SJCRH30 (cell line): ENCODE data around the gene ABHD2. TPM values are rescaled to one million over a fixed set of nuclear protein-coding genes. Genes with fewer than 3 reads are reported as not detected.

Source experiments
- DNase-seq, 2 experiments: peaks; one replicate each; pipeline ENCODE4 v3.0.0-alpha.2; 2015 to 2020
- H3K27ac ChIP-seq: fragments of 250-450 bp; sonication (Bioruptor Pico); 2 replicates; pipeline ENCODE4 v1.5.1; 2020; ENCODE audit warnings: mild to moderate bottlenecking, moderate library complexity
- H3K27me3 ChIP-seq: fragments of 250-450 bp; sonication (Bioruptor Pico); 2 replicates; pipeline ENCODE4 v1.5.1; 2020; ENCODE audit warnings: mild to moderate bottlenecking, moderate library complexity
- H3K36me3 ChIP-seq: fragments of 250-450 bp; sonication (Bioruptor Pico); 2 replicates; pipeline ENCODE4 v1.5.1; 2020; ENCODE audit warnings: mild to moderate bottlenecking, moderate library complexity
- H3K4me1 ChIP-seq: fragments of 250-450 bp; sonication (Bioruptor Pico); 2 replicates; pipeline ENCODE4 v1.5.1; 2020; ENCODE audit warnings: mild to moderate bottlenecking, moderate library complexity
- H3K4me3 ChIP-seq: fragments of 250-450 bp; sonication (Bioruptor Pico); 2 replicates; pipeline ENCODE4 v1.5.1; 2020; ENCODE audit warnings: mild to moderate bottlenecking, moderate library complexity
- H3K9me3 ChIP-seq: fragments of 250-450 bp; sonication (Bioruptor Pico); replicated peaks from 2 replicates; pipeline ENCODE4 v1.5.1; 2020; ENCODE audit warnings: mild to moderate bottlenecking, moderate library complexity
- total RNA-seq: library from RNA; depleted of rRNA; stranded (reverse); fragments of >200 nt; shearing (Covaris generic); gene quantifications from 2 replicates; pipeline ENCODE4 v1.2.3, GENCODE V29; 2014

The ABHD2 gene
- total RNA-seq, 1 experiment from 2014 or later: 27.7 TPM

DNA sequence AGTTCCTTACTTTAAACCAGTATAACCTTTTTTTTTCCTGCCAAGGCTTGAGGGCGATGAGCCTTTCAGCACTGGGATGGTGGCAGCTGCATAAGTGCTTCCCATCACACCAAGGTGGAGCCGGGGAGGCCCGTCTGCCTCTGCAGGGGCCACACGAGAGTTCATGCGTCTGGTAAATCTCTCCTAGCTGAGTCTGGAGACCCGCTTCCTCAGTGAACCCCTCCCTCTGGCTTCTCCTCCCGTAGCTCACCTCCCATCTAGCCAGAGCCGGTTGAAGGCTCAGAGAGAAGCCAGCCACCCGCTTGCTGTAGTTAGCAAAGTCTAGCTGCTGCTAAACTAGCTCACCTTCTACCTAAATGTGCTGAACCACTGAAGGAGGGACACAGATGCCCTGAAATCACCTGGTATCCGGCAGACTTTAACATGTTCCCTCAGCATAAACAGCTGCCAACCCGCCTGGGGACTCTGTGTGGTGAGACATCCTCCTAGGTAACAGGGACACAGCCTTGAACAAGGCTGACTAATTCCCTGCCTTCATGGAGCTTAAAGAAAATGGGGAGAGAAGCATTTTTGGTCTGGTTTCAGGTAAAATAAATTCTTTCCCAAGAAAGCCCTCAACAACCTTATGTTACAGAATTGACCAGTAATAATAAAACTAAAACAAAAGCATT is 90.2 kb downstream of the ABHD2 start:
- no peak for DNase-seq
- Histone ChIP-seq H3K9me3 (no peaks in the 10 kb centered on the region), H3K36me3 (no peaks in the 10 kb centered on the region), H3K27ac (no peak overlapping the region), H3K27me3 (no peaks in the 10 kb centered on the region), H3K4me3 (no peak overlapping the region), H3K4me1 (no peaks in the 10 kb centered on the region; the same call in 1 of the 2 replicates)

DNA sequence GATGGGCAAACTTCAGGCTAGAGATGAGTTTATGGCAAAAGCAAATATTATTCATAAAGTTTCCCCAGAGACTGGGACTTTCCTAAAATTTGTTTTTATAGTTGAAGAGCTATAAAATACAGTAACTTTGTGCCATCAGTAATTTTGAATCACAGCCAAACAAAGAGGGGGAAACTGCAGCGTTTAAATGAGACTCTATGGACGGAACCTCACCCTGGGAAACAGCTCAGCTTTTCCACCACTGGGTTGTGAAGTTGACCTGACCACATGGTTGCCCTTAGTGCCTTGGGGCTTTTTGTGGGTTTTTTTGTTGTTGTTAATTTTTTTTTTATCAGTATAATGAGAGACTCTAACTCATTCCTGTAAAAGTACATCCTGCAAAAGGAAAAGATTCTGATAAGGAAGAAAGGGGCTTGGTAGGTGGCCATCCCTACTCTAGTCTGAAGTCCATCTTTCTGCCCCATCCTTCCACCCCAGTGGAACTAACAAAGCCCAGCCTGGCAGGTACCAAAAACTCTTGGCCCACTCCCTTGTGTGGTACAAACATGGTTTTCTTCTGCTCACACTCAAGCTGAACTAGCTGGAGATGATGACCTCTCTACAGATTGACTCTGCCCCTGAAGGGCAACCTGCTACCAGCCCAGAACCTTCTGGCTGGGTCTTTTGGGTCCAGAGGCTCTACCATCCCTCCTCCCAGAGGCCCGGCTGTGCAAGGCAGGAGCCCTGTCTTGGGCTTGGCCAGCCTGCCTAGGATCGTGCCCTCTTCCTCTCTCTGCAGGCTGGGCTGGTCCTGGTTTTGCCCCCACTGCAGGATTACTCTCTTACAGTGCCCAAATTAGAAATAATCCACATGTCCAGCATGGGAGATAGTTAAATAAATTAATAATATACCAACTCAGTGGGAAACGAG is 92.0 kb downstream of the ABHD2 start:
- H3K4me3 ChIP-seq: no peak overlapping the region
- H3K27me3 ChIP-seq: no peaks in the 10 kb centered on the region
- no peaks in the 10 kb centered on the region for H3K9me3 ChIP-seq
- peaks cover 10% of the 10 kb centered on the region for H3K4me1 ChIP-seq
- no peak for DNase-seq
- no peak overlapping the region for H3K27ac ChIP-seq
- H3K36me3 ChIP-seq: no peaks in the 10 kb centered on the region; the same call in 1 of the 2 replicates

DNA sequence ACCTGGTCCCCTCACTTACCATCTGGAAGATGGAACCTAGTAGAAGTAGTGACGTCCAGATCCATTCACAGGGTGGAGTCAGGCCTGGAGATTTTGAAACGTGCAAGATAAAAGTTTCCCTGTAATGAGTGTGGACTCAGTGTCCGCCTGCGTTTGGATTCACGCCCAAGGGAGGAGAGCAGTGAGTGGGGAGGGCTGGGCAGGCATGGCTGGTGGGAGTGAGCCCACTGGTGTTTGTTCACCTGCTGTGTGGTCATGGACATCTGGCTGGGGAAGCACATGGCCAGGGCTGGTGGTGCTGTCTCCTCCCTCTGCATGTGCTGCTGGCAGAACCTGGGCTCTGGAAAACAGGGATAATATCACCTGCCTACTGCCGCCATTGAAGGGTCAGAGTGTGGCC is 96.1 kb downstream of the ABHD2 start:
- H3K27me3 ChIP-seq: no peaks in the 10 kb centered on the region
- H3K4me1 ChIP-seq: peaks cover 10% of the 10 kb centered on the region
- no peak overlapping the region for H3K4me3 ChIP-seq
- no peaks in the 10 kb centered on the region for H3K9me3 ChIP-seq
- peak overlapping the region; percentile 30; the same call in 1 of the 2 replicates for H3K27ac ChIP-seq
- no peaks in the 10 kb centered on the region; the same call in 1 of the 2 replicates for H3K36me3 ChIP-seq
- peak; percentile 54 to 65 for DNase-seq

DNA sequence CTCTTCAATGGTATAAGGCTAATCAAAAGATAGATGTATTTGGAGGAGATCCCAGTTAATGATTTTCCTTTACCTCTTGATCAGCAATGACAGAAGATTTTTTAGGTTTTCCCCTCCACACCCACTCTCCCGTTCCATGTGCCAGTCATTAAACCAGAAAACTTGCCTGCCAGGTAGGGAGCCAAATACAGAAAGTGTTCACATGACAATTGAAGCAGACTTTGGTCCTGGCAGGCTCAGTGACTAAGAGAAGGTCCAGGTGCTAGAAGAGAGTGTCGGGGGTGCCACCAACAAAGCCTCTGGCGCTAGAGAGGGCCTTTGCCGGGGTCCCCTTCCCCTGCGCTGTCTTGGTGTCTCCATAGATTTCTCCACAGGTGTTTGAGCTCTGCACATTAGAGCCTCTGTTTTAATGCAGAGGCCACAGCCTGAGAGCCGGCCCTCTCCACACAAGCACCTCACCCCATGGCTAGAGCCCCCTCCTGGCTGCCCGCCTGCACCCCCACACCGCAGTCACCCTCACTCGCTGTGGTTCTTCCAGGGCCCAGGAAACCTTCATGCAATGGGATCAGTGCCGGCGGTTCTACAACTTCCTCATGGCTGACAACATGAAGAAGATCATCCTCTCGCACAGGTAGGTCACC is 96.8 kb downstream of the ABHD2 start:
- no peaks in the 10 kb centered on the region; the same call in 1 of the 2 replicates for H3K36me3 ChIP-seq
- H3K27me3 ChIP-seq: no peaks in the 10 kb centered on the region
- H3K27ac ChIP-seq: peak overlapping the region; percentile 30; the same call in 1 of the 2 replicates
- H3K4me1 ChIP-seq: peaks cover 10% of the 10 kb centered on the region
- no peak overlapping the region for H3K4me3 ChIP-seq
- no peaks in the 10 kb centered on the region for H3K9me3 ChIP-seq
- DNase-seq: no peak

DNA sequence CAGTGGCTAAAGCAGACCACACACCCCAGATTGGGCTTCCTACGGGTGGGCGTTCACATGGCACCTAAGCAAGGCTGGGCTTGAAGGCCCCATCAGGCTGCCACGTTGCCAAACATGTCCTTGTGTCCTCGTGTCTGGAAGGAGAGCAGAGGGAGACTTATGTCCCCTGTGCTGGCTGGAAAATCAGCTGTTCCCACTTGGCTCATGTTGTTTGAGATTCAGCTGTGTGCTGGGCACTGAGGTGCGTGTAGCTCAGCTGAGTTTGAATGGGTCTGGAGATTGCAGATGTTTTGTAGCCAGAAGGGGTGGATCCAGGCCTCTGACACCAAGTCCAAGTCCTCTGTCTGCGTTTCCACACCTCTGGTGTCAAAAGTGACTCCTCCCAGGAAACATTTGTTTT is 98.5 kb downstream of the ABHD2 start:
- peaks cover 10% of the 10 kb centered on the region for H3K4me1 ChIP-seq
- H3K9me3 ChIP-seq: no peaks in the 10 kb centered on the region
- no peaks in the 10 kb centered on the region; the same call in 1 of the 2 replicates for H3K36me3 ChIP-seq
- no peak overlapping the region for H3K27ac ChIP-seq
- H3K27me3 ChIP-seq: no peaks in the 10 kb centered on the region
- H3K4me3 ChIP-seq: no peak overlapping the region
- no peak for DNase-seq

DNA sequence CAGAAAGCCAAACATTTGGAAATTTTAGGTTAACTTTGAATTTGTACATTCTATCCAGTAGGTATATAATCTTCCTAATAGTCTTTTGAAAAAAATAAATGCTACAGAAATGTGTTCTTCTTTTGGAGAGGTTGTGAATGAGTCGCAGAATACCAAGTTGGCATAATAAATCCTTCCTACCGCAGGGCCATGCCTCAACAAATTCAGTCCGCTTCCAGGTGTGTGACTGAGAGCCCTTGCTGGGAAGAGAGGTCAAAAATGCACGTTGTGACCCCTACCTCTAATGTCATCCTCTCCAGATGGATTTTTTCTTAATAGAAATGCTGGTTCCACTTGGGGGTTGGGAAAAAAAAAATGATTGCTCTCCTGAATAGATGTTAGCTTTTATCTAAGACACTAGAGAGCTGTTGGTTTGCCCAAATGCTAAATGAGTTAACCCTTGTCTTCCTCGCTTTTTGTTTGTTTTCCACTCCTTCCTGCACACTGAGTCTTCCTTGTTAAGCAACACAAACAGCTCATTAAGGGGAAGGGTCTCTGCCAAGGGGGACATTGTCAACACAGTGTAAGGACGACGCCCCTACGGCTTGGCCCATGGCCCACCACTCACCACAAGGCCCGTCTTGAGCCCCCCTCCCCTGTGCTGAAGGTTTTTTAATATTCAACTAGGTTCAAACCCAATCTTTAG is 99.2 kb downstream of the ABHD2 start:
- H3K4me3 ChIP-seq: no peak overlapping the region
- no peak overlapping the region for H3K27ac ChIP-seq
- no peaks in the 10 kb centered on the region for H3K27me3 ChIP-seq
- H3K36me3 ChIP-seq: no peaks in the 10 kb centered on the region; the same call in 1 of the 2 replicates
- peaks cover 10% of the 10 kb centered on the region for H3K4me1 ChIP-seq
- no peak for DNase-seq
- H3K9me3 ChIP-seq: no peaks in the 10 kb centered on the region

DNA sequence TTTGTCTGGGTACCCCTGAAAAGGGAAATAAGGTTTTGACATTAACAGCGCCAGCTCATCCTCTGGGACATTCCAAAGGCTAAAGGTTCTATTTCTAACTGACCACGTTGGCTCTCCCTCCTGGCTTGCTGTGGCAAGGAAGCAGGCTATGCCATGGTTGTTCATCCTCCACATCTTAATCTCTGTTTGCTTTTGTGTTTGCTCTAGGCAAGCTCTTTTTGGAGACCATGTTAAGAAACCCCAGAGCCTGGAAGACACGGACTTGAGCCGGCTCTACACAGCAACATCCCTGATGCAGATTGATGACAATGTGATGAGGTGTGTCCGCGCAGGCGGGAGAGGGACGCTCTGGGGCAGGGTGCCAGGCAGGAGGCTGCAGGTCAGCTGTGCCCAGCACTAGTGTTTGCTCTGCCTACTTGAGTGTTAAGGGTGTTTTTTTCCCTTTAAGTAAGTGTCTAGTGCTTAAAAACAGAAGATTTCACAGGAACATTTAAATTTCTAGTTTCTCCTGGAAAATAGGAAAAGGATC is 99.8 kb downstream of the ABHD2 start:
- Histone ChIP-seq H3K4me3 (no peak overlapping the region), H3K9me3 (no peaks in the 10 kb centered on the region), H3K4me1 (peaks cover 10% of the 10 kb centered on the region), H3K27ac (no peak overlapping the region), H3K27me3 (no peaks in the 10 kb centered on the region), H3K36me3 (peaks cover 3% of the 10 kb centered on the region; the same call in 1 of the 2 replicates)
- no peak for DNase-seq

DNA sequence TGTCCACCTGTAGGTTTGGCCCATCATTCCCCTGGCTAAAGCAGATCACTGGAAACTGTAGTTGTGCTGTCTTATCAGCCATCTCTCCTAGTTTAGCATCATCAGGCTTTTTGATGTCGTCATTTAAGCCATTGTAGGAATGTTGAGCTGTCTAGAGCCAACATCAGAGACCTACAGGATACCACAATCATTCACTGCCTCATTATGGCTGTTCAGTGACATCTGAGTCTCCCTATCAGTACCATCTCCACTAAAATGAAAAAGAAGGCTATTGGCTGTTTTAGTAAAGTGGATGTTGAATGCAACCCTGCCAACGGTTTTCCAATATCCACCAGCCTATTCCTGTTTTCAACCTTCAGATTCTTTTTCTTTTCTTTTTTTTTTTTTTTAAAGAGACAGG is 103.9 kb downstream of the ABHD2 start:
- no peak for DNase-seq
- H3K4me1 ChIP-seq: no peaks in the 10 kb centered on the region
- no peak overlapping the region for H3K4me3 ChIP-seq
- H3K27me3 ChIP-seq: no peaks in the 10 kb centered on the region
- H3K27ac ChIP-seq: no peak overlapping the region
- H3K36me3 ChIP-seq: peaks cover 7% of the 10 kb centered on the region
- H3K9me3 ChIP-seq: no peaks in the 10 kb centered on the region

DNA sequence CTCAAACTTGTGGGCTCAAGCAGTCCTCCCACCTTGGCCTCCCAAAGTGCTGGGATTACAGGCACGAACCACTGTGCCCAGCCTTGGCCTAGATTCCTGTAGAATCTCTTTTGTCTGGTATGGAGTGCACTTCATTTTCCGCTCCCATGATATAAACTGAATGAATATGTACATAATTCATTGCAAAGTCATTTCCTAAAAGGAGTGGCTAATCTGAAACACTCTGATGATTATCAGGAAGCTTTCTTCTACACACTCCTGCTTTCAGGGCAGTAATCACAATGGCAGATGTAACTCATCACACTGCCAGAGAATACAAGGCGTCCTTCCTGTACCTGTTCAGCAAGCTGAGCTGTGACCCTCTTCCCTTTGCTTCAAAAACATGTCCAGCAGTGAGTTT is 104.5 kb downstream of the ABHD2 start:
- Histone ChIP-seq H3K4me1 (no peaks in the 10 kb centered on the region), H3K36me3 (peaks cover 7% of the 10 kb centered on the region), H3K27ac (no peak overlapping the region), H3K4me3 (no peak overlapping the region), H3K9me3 (no peaks in the 10 kb centered on the region), H3K27me3 (no peaks in the 10 kb centered on the region)
- no peak for DNase-seq

DNA sequence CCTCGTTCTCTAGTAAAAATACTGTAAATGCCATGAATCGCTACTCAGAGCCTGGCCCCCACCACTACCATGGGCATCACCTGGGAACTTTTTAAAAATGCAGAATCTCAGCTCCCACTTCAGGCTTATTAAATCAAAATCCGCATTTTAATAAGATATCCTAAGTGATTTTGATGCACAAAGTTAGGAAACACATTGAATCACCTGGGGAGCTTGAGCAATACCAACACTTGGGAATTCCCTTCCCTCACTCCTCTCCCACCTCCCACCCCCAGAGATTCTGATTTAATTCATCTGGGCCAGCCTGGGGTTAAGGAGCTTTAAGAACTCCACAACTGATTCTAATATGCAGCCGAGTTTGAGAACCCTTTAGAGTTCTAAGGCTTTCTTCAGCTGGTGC is 106.4 kb downstream of the ABHD2 start:
- no peaks in the 10 kb centered on the region for H3K9me3 ChIP-seq
- DNase-seq: no peak
- no peaks in the 10 kb centered on the region for H3K27me3 ChIP-seq
- H3K4me3 ChIP-seq: no peak overlapping the region
- H3K27ac ChIP-seq: no peak overlapping the region
- H3K4me1 ChIP-seq: no peaks in the 10 kb centered on the region
- H3K36me3 ChIP-seq: peaks cover 9% of the 10 kb centered on the region

DNA sequence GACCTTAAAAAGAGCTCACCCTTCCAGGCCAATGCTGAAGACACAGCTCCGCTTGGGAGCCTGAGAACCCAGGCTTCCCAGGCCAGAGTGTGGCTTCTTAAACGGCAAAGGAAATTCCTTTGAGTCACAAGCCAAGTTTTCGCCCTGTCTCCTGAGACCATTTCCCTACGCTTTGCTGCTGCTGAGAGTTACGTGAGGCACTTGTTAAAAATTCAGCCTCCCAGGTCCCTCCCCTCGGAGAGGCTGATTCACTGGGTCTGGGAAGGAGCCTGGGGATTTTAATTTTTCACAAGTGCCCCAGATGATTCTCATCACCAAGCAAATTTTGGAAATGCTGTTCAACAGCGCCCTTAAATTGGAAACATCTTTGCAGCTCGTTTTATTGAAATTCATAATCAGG is 107.6 kb downstream of the ABHD2 start:
- H3K4me3 ChIP-seq: no peak overlapping the region
- H3K36me3 ChIP-seq: peaks cover 9% of the 10 kb centered on the region
- no peaks in the 10 kb centered on the region for H3K9me3 ChIP-seq
- H3K27ac ChIP-seq: no peak overlapping the region
- no peaks in the 10 kb centered on the region for H3K4me1 ChIP-seq
- no peaks in the 10 kb centered on the region for H3K27me3 ChIP-seq
- DNase-seq: no peak

DNA sequence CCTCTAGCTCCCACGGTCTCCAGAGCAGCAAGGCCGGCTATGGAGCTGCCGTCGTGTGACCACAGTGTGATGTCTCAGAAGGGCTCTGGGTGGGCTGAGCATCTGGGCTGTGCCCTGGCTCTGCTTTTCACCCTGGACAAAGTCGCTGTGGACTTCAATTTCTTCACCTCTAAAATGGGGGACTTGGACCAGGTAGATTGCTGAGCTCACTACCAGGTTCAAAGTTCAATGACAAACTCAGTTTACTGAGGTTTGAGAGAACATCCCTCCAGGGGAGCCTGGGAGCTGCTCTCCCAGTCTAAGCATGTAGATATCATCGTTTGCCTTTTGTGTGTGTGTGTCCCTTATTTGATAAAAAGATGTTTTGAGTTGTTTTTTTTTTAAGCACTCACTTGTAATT is 108.0 kb downstream of the ABHD2 start:
- DNase-seq: no peak
- H3K36me3 ChIP-seq: peaks cover 9% of the 10 kb centered on the region
- H3K27ac ChIP-seq: no peak overlapping the region
- H3K4me1 ChIP-seq: no peaks in the 10 kb centered on the region
- no peak overlapping the region for H3K4me3 ChIP-seq
- H3K27me3 ChIP-seq: no peaks in the 10 kb centered on the region
- no peaks in the 10 kb centered on the region for H3K9me3 ChIP-seq

DNA sequence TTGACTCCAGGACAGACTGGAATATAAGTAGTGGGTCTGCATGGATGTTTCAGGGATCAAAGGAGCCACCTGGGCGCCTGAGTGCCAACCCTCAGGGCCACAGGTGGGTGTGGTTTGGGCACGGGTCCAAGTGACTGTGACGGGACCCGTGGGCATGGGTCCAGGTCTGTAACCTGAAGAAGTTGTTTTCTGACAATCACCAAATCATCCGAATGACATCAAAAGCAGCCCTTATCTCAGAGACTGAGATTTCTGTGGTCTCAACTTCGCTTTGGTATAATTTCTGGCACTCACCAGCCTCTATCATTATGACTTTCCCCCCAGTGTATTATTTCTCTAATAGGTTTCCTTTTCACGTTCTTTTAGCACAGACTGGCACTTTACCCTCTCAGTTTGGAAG is 108.7 kb downstream of the ABHD2 start:
- DNase-seq: peak in 1 of 2 experiments; percentile 33
- peaks cover 9% of the 10 kb centered on the region for H3K36me3 ChIP-seq
- no peaks in the 10 kb centered on the region for H3K4me1 ChIP-seq
- no peak overlapping the region for H3K4me3 ChIP-seq
- H3K9me3 ChIP-seq: no peaks in the 10 kb centered on the region
- H3K27ac ChIP-seq: no peak overlapping the region
- H3K27me3 ChIP-seq: no peaks in the 10 kb centered on the region

DNA sequence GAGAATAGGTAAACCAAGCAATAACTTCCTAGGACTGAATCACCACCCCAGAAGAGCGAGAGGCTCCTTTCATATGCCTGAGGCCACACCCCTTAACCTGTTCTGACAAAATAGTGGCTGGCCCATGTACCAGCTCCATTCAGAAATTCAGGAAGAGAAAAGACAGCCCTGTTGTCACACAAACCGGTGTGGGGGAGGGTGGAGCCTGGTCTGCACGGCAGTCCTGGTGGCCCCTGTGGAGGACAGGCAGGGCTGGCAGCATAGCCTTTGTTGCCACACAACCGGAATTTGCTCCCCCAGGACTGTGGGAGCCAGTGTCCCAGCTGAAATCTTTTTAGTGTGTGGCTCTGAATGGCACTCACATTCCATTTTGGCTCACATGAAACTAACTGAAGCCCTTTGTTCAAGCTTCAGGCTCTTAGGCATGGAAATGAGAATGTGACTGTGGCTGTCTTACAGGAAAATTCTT is 109.3 kb downstream of the ABHD2 start:
- peaks cover 9% of the 10 kb centered on the region for H3K36me3 ChIP-seq
- no peaks in the 10 kb centered on the region for H3K9me3 ChIP-seq
- no peak overlapping the region for H3K27ac ChIP-seq
- no peaks in the 10 kb centered on the region for H3K27me3 ChIP-seq
- DNase-seq: no peak
- no peaks in the 10 kb centered on the region for H3K4me1 ChIP-seq
- no peak overlapping the region for H3K4me3 ChIP-seq
